ENCODE data around the gene ZDHHC11B.
"Not testable (repeated sequence)": the region's sequence is repeated elsewhere in the genome, so short reads cannot be mapped to it uniquely, and the experiment has no call there.

The ZDHHC11B gene

DNA sequence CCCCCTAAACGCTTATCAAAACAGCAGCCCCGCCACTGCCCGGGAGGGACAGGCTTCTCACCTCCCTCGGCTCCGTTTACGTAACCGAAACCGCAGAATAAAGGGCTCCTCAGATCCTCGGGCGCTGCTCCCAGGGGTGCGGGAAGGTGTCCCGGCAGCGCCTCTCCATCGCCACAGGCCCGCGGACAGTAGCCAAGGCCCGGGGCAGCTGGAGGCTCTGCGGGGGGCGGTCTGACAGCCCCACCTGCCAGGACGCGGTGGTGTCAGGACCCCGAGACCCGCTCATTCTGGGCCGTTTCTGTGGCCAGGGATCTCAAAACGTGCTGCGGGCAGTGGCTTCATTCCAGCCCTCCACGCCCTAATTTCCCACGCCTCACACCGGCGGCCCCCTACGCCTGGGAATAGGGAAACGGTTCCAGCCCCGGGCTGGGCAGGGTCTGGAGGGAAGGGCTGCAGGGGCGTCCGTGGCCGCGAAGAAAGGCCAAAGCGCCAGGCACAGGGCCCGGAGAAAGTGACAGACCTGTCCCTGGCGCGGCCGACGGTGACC, 575 bp downstream of the ZDHHC11B start:
- peak; percentile 37 for DNase-seq

DNA sequence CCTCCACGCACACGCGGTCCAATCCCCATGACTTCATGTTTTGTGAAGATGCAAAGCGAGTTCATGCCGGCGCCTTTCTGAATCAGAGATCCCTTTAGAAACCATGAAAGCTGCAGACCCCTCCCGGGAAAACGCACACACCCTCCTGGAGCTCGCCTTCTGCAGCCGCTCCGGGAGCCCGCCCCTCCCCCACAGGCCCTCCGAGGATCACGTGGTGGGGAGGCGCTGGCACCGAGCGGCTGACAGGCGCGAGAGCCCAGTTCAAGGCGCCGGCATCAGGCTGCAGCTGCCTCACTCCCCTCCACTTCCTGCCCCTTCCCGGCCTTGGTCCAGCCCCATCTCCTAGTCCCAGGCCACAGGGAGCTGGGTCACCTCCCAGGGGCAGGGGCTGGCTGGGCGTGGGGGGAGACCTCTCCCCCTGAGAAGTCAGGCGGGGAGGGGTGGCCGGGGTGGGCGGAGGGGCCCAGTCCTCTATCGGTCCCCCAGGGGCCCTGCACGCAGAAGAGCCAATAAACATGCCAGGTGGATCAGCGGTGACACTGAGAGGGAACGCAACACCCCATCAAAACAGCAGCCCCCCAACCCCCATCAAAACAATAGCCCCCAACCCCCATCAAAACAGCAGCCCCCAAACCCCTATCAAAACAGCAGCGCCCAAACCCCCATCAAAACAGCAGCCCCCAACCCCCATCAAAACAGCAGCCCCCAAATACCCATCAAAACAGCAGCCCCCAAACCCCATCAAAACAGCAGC, 1.3 kb downstream of the ZDHHC11B start:
- DNase-seq, result not testable (repeated sequence)

DNA sequence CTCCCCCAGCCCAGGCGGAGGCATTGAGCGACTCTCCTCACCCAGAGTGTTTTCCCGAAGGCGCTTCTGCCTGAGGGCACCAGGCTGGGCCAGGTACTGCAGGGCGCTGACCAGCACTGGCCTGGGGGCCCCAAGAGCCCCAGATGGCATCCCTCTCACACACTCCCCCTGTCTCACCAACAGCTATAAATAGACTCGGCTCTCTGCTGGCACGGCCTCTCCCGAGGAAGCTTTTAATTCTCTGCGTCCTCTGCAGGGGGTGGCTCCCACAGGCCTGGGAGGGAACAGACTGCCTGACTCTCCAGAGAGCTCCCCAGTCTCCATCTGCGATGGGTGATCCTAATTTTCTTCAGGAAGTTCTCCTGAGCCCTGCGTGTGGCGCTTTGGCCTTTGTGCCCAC, 2.2 kb downstream of the ZDHHC11B start:
- not testable (repeated sequence) for DNase-seq

DNA sequence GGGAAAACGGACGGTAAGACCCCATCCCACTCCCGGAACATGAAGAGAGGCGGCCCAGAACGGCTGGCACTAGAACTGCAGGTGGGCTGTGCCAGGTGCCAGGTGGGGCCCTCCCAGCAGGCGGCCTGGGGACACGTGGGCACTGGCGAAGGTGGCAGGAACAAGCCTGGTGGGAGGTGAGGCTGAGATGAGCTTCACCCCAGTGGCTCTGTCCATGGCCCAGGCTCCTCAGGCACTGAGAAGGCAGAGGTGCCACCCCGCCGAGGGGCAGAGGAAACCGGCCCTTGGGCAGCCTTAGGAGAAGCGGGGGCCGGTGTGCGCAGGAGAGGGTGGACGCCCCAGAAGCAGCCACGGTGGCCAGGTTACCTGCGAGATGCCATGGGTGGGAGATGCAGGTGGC, 4.0 kb downstream of the ZDHHC11B start:
- DNase-seq, result not testable (repeated sequence)

DNA sequence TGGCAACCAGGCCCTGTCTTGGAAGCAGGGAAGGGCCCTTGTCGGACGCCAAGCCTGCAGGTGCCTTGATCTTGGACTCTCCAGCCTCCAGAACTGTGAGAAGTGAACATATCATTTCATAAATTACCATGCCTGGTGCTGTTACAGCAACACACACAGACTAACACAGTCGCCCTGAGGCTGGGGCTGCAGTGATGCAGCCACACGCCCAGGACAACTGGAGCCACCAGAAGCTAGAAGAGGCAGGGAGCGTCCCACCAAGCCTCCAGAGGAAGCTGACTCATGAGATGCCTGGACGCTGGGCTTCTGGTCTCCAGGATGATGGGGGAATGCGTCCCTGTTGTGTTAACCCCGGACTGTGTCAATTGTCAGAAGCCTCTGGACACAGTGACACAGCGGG, 5.6 kb downstream of the ZDHHC11B start:
- DNase-seq, result not testable (repeated sequence)

DNA sequence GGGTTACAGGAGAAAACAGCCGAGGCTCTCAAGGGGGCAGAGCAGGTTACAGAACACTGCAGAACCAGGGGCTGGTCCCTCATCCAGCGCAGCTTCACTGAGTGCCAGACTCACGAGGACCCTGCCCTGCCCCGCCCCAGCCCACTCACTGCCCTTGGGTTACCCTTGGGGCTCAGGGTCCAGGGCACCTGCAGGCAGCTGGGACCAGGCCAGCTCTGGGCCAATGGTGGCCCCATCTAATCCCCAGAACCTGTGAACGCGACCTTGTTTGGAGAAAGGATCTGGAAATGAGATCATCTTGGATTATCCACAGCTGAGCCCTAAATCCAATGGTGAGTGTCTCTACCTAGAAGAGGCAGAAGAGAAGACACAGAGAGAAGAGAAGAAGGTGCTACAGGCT, 6.1 kb downstream of the ZDHHC11B start:
- not testable (repeated sequence) for DNase-seq

DNA sequence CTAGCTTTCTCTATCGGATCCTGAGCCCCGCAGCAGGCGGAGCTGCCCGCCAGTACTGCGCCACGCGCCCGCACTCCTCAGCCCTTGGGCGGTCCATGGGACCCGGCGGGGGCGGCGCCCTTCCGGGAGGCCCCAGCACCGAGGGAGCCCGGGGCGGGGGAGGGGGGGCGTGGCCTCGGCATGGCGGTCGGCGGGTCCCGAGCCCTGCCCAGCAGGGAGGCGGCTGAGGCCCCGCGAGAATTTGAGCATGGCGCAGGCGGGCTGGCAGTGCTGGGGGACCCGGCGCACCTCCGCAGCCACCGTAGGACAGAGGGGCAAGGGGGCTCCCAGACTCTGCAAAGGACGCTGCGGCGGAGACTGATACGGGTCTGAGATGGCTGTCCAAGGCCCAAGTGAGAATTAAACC, 6.8 kb downstream of the ZDHHC11B start:
- no peak for DNase-seq

DNA sequence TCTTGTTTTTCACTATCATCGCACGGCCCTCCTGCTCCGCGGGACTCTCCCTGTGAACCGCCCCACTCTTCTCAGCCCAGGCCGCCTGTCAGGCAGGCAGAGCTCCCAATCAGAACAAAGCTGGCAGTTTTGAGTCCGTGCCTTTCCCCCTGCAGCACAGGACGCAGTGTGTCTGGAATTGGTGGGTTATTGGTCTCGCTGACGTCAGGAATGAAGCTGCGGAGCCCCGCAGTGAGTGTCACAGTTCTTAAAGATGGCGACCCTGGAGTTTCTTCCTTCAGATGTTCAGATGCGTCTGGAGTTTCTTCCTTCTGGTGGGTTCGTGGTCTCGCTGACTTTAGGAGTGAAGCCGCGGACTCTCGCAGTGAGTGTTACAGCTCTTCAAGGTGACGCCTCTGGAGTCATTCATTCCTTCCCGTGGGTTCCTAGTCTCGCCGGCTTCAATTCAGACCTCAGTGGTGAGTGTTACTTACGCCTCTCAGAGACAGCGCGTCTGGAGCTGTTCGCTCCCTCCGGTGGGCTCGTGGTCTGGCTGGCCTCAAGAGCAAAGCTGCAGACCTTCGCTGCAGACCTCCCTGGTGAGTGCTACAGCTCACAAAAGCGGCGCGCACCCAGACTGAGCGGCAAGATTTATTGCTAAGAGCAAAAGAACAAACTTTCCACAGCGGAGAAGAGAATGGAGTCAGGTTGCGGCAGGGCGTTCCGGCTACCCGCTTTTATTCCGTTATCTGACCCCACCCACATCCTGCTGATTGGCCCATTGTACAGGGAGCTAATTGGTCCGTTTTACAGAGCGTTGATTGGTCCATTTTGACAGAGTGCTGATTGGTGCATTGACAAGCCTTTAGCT, 7.4 kb downstream of the ZDHHC11B start:
- no peak for DNase-seq

DNA sequence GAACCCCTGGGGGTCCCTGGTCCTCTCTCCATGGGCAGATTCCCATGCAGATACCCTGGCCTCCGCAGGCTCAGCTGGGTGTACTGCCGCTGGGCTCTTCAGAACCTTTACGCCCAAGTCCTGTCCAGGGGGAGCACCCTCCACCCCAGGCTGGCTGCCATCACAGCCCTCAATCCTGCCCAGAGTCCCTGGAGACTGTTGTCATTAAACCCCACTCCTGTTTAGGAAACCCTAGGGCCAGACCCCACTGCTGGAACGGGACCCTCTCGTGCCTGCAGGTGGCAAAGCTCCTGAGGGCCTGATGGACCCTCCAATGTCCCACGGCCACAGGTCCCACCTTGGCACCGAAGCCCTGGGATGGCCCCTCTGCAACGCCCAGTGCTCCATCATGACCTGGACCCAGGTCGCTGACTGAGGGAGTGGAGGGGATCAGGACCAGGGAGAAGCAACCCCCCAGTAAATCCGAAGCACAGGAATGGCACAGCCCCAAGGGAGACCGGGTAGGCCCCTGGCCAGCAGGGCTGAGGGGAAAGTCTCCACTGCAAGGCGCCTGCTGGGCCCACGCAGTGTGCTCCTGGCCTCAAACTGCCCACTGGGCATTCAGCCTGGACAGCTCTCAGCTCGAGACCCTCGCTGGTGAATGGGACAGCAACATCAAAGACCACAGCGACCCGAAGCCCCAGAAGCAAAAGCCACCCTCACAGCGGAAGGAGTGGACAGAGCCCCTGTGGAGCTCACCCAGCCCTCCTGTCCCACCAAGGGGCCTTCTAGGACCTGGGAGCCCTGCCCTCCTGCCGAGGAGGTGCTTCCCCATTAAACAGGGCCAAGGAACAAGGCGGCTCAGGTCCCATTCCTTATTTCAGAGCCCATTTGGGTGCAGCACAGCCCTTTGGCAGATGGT, 8.3 kb downstream of the ZDHHC11B start:
- DNase-seq, result no peak

DNA sequence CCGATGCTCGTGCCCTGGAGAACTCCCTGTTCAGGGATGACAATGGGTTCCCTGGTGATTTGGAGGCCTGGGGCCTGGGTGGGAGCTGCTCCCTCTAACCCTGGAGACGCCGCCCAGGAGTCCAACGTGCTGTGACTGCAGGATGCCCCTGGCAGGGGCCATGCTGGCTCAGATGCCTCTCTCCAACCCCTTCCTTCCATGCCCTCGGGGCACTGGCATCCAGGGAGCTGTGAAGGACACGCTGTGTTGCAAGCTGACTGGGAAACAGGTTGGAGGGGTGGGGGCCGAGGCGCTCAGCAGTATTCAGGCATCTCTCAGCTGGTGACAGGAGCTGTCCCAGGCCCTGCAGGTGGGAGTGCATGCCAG, 9.0 kb downstream of the ZDHHC11B start:
- not testable (repeated sequence) for DNase-seq

DNA sequence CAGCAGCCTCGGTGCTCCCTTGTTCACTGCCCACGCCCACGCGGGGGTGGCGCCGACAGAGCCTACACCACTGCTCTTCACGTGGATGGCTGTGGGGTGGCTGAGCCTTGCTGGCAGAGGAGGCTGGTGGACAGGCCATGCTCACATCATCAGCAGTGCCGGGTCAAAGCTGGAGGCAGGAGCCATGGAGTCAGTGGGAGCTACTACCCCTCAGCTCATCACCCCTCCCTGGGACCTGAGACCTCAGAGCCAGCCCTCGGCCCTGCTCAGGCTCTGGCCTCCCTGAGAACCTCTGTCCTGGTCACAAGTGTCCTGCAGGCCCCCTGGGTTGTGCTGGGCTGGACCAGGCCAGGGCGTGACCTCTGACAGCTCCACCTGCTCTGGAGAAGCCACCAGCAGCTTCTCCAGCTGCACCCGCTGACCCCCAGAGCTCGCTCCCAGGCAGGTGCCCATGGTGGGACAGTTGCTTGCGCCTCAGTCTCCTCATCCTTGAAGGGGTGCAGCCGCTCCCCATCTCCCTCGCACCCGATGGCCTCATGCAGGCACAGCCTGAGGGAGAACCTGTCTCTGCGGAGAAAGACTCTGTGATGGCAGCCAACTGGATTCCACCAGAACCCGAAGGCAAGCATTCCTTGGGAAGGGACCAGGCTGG, 9.5 kb downstream of the ZDHHC11B start:
- not testable (repeated sequence) for DNase-seq

DNA sequence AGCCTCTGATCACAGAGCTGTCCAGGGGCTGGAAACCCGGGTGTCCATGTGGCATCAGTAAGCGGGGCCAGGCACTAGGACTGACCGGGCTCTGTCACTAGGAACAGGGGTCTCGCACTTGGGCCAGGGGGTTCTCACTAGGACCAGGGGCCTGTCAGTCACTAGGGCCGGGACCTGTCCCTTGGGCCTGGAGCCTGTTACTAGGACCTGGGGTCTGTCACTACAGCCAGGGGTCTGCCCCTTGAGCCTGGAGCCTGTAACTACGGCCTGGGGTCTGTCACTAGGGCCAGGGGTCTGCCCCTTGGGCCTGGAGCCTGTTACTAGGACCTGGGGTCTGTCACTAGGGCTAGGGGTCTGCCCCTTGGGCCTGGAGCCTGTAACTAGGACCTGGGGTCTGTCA, 10.2 kb downstream of the ZDHHC11B start:
- DNase-seq, result not testable (repeated sequence)

DNA sequence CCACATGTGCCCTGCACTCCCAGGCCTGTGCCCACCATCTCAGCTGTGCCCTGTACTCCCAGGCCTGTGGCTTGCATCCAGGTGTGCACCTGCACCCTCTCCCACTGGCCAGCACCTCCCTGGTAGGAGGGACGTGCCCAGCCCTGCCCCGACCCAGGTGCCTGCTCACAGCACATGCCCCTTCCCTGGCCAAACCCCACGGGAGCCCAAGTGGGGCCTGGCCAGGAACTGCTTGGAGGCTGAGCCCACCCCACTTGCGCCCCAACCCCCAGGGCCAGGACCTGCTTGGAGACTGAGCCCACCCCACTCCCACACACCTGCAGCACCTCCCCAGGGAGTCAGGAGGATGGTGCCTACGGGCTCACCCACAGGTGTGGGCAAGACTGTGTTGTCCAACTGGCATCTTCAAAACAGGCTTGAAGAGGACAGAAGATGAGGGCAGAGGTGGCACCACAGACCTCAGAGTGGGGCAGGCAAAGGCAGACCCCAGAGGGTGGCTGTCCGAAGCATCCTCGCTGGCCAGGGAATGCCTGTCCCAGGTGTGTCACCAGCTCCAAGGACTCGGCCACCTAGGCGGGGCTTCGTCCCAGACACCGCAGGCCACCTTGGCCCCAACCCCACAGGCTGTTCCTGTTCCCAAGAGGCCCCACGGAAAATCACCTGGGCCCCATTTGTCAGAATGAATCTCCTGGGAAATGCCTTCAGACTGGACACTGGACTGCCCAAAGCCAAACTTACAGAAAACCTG, 10.8 kb downstream of the ZDHHC11B start:
- no peak for DNase-seq

DNA sequence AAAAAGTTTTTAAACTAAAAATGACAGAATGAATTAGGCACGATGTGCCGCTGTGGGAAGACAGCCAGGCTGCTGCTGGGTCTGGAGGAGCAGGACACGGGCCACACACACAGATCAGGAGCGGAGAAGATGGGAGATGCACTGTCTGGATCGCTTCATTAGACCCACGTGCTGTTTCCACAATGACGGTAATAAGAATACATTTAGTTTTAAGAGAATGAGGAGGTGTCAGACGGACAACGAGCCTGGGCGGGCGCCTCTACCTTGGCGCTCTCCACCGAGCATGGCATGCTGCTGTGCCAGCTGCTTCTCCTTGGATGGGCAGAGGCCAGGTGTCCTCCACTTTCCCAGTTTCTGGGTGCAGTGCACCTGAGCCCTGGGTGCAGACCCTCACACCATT, 11.6 kb downstream of the ZDHHC11B start:
- not testable (repeated sequence) for DNase-seq

DNA sequence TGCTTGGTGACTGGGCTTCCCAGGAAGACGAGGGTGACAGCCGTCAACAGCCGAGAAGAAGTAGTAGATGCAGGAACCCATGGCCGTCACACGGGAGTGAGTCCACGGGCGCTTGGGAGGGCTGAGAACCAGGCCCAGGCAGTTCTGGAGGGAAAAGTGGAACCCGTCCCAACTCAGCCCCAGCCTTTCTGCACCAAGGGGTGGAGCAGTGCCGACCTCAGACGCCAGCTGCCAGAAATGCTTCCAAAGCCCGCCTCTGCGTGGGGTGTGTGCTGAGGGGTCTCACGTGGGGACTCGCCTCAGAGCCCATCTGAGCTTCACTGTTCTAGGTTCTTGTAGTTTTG, 12.0 kb downstream of the ZDHHC11B start:
- not testable (repeated sequence) for DNase-seq

DNA sequence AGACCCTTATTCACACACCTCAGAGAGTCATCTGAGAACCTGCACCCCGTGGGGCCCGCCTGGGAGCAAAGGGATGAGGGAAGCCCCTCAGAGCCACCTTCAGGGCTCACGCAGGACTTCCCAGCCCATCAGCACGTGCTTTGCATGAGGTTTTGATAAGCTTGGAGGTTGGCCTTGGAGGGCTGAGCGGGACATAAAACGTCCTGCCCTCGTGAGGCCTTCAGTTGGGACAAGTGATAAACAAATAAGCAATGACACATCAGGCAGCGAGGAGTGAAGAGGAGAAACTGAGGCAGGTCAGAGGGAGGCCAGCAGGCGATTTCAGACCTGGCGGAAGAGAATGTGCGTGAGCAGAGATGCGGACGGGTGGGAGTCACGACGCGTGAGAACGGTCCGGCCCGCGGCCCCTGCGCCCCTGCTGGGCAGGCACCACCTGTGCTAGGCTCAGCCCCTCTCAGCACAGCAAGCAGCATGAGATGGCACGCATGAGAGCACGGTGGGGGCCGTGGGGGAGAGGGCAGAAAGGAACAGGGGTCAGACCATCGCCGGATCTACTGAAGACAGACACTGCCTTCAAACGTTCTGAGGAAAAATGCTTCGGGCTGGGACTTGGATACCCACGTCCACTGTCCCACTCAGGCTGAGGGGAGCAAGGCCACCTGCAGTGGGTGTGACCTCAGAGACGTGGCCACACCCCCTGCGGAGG, 12.5 kb downstream of the ZDHHC11B start:
- DNase-seq, result not testable (repeated sequence)

DNA sequence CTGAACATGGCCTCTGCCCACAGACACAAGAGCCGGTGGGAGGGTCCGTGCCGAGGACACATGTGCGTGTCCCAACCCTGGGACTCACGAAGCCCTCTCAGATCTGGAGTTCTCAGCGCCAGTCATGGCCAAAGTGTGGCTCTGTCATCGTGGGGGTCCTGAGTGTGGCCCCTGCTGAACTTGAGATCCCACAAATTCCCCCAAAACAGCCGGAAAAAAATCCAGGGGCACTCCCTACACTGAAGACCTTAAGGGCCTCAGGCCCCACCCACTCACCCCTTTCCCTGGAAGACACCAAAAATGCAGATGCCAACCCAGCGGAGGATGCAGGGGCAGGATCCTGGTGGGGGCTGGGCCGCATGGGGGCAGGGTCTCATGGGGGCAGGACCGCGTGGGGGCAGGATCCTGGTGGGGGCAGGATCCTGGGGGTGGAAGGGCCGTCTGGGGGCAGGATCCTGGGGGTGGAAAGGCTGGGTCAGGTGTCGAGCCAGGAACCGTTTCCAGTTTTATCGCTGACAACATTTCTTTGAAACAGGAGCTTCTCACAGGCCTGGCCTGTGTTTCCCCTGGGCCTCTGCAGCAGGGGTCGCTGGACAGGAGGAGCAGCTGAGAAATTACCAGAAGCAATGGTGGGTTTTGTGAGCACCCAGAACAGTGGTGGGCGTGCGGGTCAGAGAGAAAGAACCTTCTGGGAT, 13.3 kb downstream of the ZDHHC11B start:
- DNase-seq, result not testable (repeated sequence)

DNA sequence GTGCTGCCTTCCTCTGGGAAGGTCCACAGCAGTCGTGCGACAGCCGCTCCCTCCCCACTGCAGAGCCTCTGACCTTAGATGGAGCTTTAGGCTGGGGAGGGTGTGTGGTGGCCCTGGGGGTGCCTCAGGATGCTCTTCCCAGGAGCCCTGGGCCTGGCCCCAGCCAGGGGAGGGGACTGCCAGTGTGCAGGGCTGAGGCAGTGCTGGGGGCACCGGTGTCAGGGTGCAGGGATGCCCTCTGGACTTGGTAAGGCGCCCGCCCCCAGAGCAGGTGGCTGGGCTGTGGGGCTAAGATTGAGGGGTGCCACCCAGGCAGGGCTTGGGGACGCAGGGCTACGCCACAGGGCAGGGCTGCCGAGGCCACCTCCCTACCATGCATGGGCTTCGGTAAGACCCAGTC, 13.9 kb downstream of the ZDHHC11B start:
- not testable (repeated sequence) for DNase-seq

DNA sequence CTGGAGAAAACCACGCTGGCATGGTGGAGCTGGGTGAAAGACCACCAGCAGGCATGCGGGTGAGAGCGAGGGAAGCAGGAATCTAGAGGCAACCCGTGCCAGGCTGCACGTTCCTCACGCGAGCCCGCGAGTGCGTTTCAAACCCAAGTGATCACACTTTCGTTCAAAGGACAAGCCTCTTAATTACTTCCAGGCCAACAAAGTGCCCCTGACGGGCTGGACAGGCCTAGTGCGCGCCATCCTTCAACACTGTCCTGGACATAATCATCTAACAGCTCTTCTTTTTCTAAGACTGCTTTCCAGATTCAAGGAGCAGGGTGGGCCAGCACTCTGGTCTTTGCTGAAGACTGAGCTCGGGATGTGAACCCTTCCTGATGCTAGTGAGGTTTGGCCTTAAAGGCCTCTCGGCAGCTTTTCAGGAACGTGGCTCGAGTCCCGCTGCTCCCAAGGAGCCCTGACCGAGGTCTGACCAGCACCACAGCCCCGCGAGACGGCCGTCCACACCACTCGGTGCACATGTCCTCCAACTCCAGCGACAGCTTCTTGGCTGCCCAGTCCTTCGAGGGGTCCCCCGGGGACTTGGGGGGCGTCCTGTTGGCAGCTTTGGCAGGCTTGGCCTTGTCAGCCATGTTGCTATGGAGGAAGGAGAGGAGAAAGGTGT, 14.9 kb downstream of the ZDHHC11B start:
- peak; percentile 4 for DNase-seq

Data from activated CD8-positive, alpha-beta memory T cell treated with anti-CD3 and anti-CD28 coated beads, Interleukin-2, amount 50 U/mL, for 4 hours (primary cell).